ENCODE results near the gene MYO9B.
"Not testable (repeated sequence)": the region's sequence is repeated elsewhere in the genome, so short reads cannot be mapped to it uniquely, and the experiment has no call there.

The MYO9B gene

GRCh38 chr19:17091758-17092333, 16.3 kb downstream of the MYO9B start:
- peak; percentile 58 for DNase-seq

DNA sequence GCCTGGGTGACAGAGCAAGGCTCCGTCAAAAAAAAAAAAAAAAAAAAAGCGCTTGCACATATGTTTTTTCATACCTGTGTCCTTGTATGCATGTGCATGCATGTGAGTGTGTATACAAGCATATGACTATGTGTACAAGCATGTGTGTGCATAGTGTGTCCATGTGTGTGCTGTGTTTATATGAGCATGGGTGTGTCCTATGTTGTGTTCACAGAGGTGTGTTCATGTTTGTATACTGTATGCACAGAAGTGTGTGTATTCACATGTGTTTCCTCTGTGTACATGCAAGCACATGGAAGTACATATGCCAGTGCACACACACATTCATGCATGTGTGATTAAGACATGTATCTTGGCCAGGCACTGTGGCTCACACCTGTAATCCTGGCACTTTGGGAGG, 17.1 kb downstream of the MYO9B start:
- no peak for DNase-seq

DNA sequence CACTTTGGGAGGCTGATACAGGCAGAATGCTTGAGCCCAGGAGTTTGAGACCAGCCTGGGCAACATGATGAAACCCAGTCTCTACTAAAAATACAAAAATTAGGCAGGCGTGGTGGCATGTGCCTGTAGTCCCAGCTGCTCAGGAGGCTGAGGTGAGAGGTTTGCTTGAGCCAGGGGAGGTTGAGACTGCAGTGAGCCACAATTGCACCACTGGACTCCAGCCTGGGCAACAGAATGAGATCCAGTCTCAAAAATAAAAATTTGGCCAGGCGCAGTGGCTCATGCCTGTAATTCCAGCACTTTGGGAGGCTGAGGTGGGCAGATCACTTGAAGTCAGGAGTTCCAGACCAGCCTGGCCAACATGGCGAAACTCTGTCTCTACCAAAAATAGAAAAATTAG, 19.1 kb downstream of the MYO9B start:
- DNase-seq: not testable (repeated sequence)

- DNase-seq: no peak
These were observed 19.8 kb downstream of the MYO9B start for GRCh38 chr19:17095141-17095919.

DNA sequence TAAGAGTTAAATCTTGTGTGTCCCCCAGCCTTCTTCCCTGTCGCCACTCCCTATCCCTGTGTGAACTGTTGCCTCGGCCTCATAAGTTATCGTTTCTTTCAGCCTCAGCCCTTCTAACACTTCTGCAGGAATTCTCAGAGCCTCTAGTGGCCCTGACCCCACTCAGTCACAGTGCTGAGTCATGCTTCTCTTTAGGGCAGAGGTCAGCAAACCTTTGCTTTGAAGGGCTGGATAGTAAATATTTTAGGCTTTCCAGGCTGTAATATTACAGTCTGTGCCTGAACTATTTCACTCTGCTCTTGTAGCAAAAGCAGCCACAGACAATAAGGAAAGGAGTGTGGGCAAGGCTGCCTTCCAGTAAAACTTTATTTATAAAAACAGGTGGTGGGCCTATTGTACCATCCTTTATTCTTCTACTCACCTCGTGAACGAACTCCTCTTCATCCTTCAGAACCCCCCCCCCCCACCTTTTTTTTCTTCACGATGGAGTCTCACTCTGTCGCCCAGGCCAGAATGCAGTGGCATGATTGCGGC, 22.1 kb downstream of the MYO9B start:
- no peak for DNase-seq

DNA sequence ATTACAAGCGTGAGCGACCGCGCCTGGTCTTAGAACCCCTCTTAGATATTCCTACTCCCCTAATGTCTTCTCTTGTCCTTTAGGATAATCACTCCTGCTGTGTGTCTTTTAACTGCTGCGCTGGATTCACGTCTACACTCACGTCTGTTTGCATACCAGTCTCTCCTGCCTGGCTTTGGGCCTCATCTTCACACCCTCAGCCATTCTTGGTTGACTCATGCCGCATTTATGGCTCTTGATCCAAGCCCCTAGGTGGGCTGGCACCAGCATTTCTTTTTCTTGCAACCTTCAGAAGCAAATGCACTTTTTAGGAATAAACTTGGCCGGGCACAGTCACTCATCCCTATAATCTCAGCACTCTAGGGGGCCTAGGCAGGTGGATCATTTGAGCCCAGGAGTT, 22.7 kb downstream of the MYO9B start:
- DNase-seq: no peak

DNA sequence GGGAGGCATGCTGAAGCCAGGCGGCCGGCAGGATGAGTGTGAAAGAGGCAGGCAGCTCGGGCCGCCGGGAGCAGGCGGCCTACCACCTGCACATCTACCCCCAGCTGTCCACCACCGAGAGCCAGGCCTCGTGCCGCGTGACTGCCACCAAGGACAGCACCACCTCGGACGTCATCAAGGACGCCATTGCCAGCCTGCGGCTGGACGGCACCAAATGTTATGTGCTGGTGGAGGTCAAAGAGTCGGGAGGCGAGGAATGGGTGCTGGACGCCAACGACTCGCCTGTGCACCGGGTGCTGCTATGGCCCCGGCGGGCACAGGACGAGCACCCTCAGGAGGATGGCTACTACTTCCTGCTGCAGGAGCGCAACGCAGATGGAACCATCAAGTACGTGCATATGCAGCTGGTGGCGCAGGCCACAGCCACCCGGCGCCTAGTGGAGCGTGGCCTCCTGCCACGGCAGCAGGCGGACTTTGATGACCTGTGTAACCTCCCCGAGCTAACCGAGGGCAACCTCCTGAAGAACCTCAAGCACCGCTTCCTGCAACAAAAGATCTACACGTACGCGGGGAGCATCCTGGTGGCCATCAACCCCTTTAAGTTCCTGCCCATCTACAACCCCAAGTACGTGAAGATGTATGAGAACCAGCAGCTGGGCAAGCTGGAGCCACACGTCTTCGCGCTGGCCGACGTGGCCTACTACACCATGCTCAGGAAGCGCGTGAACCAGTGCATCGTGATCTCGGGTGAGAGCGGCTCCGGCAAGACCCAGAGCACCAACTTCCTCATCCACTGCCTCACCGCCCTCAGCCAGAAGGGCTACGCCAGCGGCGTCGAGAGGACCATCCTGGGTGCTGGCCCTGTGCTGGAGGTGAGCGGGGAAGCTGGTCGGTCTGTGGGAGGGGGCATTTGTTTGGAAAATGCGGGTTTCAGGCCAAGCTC, 26.4 kb downstream of the MYO9B start:
- DNase-seq: no peak

DNA sequence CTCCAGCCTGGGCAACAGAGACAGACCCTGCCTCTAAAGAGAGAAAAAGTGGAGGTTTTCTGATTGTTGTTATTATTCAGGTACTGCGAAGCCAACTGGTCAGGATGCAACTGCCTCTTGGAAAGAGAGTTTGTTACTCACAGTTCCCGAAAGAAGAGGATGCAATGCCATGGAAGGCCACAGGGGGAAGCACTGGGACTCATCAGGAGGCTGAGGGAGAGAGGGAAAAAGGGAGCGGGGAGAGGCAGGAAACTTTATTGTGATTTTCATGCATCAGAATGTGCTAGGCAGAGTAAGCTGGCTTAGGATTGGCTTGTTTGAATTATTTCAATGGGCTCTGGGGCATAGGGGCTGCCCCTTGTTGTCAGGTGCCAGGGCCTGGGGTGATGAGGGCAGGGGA, 27.6 kb downstream of the MYO9B start:
- DNase-seq: no peak

DNA sequence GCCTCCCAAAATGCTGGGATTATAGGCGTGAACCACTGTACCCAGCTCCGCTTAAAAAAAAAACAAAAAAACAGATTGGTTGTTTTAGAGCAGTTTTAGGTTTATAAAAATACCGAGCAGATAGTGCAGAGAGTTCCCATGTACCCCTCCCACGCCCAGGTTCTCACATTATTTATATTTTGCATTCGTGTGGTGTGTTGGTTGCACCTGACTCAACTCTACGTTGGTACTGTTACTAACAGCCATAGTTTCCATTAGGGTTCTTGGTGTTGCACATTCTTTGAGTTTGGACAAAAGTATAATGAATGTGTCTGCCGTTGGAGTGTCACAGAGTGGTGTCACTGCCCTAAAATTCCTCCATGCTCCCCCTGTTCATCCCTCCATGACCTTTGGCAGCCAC, 29.1 kb downstream of the MYO9B start:
- no peak for DNase-seq

DNA sequence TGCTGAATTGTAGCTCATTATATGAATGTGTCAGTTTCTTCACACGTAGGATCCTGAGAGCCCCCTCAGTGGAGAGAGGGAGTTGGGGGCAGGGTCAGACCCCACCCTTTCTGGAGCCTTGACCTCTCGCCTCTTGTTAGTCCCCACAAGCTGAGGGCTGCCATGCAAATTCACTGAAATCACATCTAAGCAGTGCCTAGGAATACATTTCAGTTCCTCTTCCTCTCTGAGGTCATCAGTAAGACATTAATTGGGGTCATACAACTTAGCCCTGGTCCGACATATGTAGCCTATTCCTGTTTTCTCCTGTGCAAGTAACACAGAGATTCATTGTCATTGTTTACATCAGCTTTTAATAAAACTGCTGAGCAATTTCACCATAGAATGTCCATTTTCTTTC, 30.0 kb downstream of the MYO9B start:
- no peak for DNase-seq

GRCh38 chr19:17106964-17107363, 31.4 kb downstream of the MYO9B start:
- DNase-seq: not testable (repeated sequence)

- DNase-seq: peak; percentile 66
These were observed 32.2 kb downstream of the MYO9B start for GRCh38 chr19:17107546-17108452.

GRCh38 chr19:17108453-17108784, 32.8 kb downstream of the MYO9B start:
- DNase-seq: no peak

DNA sequence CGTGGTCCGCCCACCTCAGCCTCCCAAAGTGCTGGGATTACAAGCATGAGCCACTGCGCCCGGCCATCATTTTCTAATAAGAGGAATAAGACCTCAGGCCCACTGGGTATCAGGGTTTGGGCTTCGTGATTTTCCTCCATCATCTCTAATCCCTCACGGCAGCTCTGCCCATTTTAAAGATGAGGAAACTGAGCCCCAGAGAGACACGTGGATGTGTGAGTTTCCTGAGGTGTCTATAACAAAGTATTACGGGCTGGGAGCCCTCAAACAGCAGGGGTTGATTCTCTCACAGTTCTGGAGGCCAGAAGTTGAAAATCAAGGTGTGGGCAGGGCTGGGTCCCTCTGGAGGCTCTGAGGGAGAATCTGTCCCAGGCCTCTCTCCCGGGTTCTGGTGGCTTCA, 33.7 kb downstream of the MYO9B start:
- no peak for DNase-seq

DNA sequence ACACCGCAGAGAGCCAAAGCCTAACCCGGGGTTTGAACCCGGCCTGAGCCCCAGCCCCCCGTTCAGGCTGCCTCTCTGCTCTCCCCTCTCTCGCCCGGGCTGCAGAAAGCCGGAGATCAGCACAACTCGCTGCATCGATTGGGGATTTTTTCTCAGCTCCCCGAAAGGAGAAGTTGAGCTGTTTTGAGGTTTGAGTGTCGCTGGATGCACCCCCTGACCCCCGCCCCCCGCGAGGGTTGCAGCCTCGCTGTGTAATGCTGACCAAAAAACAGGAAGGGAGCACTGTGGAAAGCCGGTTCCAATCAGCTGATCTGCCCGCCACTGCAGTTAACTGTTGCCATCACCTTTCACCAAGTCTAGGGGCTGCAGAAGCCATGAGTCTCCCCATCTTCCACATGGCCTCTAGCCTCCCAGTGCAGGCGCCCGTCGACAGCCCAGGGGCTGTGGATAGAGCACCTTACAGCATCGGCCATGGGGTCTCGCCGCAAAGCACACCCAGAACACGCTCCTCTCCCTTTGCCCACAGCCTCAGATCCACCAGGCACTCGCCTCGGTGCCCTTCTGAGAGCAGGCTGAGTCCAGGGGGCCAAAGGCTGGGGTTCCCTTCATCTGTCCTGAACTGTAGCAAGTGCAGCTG, 34.5 kb downstream of the MYO9B start:
- peak; percentile 78 for DNase-seq

GRCh38 chr19:17110599-17110966, 35.0 kb downstream of the MYO9B start:
- DNase-seq: no peak

- no peak for DNase-seq
These were observed 36.2 kb downstream of the MYO9B start for GRCh38 chr19:17111766-17112165.

- DNase-seq: no peak
These were observed 36.7 kb downstream of the MYO9B start for GRCh38 chr19:17112271-17112670.

- DNase-seq: peak; percentile 18
These were observed 37.1 kb downstream of the MYO9B start for GRCh38 chr19:17112700-17113099.

GRCh38 chr19:17113127-17113785, 37.7 kb downstream of the MYO9B start:
- DNase-seq: no peak

GRCh38 chr19:17114414-17114831, 38.8 kb downstream of the MYO9B start:
- DNase-seq: no peak

Measured in CD4-positive, alpha-beta T cell treated with Interferon gamma for 1 hour (primary cell).